GM12892 (cell line): Measurements from ENCODE around the gene ITPR1.

Source experiments
- POLR2A ChIP-seq: IDR thresholded peaks from 2 replicates; pipeline ENCODE4 v1.6.1; 2011; ENCODE audit warnings: low read depth, low read length, control low read depth
- POLR2AphosphoS5 ChIP-seq: IDR thresholded peaks from 2 replicates; pipeline ENCODE4 v1.6.1; 2011; ENCODE audit warnings: low read depth, low read length, control low read depth
- TAF1 ChIP-seq: IDR thresholded peaks from 2 replicates; pipeline ENCODE4 v1.6.1; 2011; ENCODE audit warnings: low read depth, mild to moderate bottlenecking, control low read depth, low read length, borderline replicate concordance

DNA sequence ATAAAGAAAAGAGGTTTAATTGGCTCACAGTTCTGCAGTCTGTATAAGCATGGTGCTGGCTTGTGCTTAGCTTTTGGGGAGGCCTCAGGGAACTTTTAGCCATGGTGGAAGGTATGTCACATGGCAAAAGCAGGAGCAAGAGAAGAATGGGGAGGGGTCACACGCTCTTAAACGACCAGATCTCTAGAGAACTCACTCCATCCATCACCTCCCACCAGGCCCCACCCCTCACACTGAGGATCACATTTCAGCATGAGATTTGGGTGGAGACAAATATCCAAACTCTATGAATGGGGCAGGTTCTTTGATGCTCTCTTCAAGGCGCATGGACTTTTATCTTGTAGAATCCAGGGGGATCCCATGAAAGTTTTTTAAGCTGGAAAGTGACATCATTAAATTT lies 75.7 kb downstream of the ITPR1 start:
- TF ChIP-seq TAF1 (no peak), POLR2A (no peak), POLR2AphosphoS5 (no peak)
